ENCODE measurements around the gene MYO18A.

MYO18A gene

GRCh38 chr17:29045734-29046472 lies 134.3 kb downstream of the MYO18A start:
- DNase-seq = no peak

GRCh38 chr17:29045026-29045425 lies 135.2 kb downstream of the MYO18A start:
- DNase-seq = no peak

GRCh38 chr17:29043539-29044145 lies 136.6 kb downstream of the MYO18A start:
- DNase-seq = no peak

GRCh38 chr17:29042679-29043538 lies 137.3 kb downstream of the MYO18A start, which contains the start of gene PIPOX:
Gene PIPOX (plus strand): TSS chr17:29043141. CDS start chr17:29043226, 85 bp downstream.
- DNase-seq = no peak

- no peak for DNase-seq
Measured at GRCh38 chr17:29042026-29042678, 138.0 kb downstream of the MYO18A start.

- no peak for DNase-seq
Measured at GRCh38 chr17:29041571-29041970, 138.6 kb downstream of the MYO18A start.

- DNase-seq = no peak
Measured at GRCh38 chr17:29041091-29041490, 139.1 kb downstream of the MYO18A start.

GRCh38 chr17:29039764-29040598 lies 140.2 kb downstream of the MYO18A start:
- DNase-seq = no peak

GRCh38 chr17:29038085-29038795 lies 142.0 kb downstream of the MYO18A start:
- no peak for DNase-seq

GRCh38 chr17:29037739-29038084 lies 142.5 kb downstream of the MYO18A start:
- DNase-seq = no peak

GRCh38 chr17:29036584-29036983 lies 143.6 kb downstream of the MYO18A start:
- no peak for DNase-seq

- DNase-seq = no peak
Measured at GRCh38 chr17:29034510-29034909, 145.7 kb downstream of the MYO18A start.

- no peak for DNase-seq
Measured at GRCh38 chr17:29032857-29033197, 147.4 kb downstream of the MYO18A start.

- no peak for DNase-seq
Measured at GRCh38 chr17:29032013-29032856, 148.0 kb downstream of the MYO18A start.

GRCh38 chr17:29031488-29031887 lies 148.7 kb downstream of the MYO18A start:
- DNase-seq = no peak

- DNase-seq = no peak
Measured at GRCh38 chr17:29024316-29024952, 155.8 kb downstream of the MYO18A start.

GRCh38 chr17:29022074-29022473 lies 158.1 kb downstream of the MYO18A start:
- DNase-seq = no peak

- DNase-seq = no peak
Measured at GRCh38 chr17:29021226-29021625, 159.0 kb downstream of the MYO18A start.

Data from activated gamma-delta T cell treated with Interleukin-2 at 50 U/mL for 16 hours (primary cell).